Bronchial epithelial cell (primary cell): ENCODE data around the gene AGPAT4. TPM values are rescaled to one million over a fixed set of nuclear protein-coding genes. Genes with fewer than 3 reads are reported as not detected.
A peak's percentile ranks its signal among the peaks of the same experiment; 100 is the strongest.

Source experiments
- DNase-seq: peaks from one replicate; pipeline ENCODE4 v3.0.0-alpha.2; 2010; ENCODE audit warnings: low read depth
- FAIRE-seq: peaks from 2 replicates; lab custom pipeline; 2011; peaks lifted over from hg19 to GRCh38; lab: Jason Lieb, UNC
- H3K27me3 ChIP-seq: 2 replicates; pipeline ENCODE4 v1.5.1; 2011; ENCODE audit warnings: low read length; ENCODE audit not compliant: control insufficient read depth, insufficient read depth
- H3K36me3 ChIP-seq: 2 replicates; pipeline ENCODE4 v1.5.1; 2011; ENCODE audit warnings: low read length; ENCODE audit not compliant: control insufficient read depth, insufficient read depth
- H3K4me3 ChIP-seq: 2 replicates; pipeline ENCODE4 v1.5.1; 2011; ENCODE audit warnings: mild to moderate bottlenecking, low read depth, low read length, control low read depth
- total RNA-seq: library from RNA; depleted of rRNA; stranded (reverse); fragments of >200 nt; gene quantifications from 2 replicates; pipeline ENCODE4 v1.2.1, GENCODE V29; 2014
- TF ChIP-seq, protein P1 (sequence below): IDR thresholded peaks from 2 replicates; pipeline ENCODE4 v1.5.1; 2011; ENCODE audit warnings: mild to moderate bottlenecking, moderate library complexity, low read length, control low read depth, inconsistent platforms; ENCODE audit not compliant: insufficient read depth, severe bottlenecking

The AGPAT4 gene
- total RNA-seq, 1 donor from 2014 or later = 2.6 TPM

DNA sequence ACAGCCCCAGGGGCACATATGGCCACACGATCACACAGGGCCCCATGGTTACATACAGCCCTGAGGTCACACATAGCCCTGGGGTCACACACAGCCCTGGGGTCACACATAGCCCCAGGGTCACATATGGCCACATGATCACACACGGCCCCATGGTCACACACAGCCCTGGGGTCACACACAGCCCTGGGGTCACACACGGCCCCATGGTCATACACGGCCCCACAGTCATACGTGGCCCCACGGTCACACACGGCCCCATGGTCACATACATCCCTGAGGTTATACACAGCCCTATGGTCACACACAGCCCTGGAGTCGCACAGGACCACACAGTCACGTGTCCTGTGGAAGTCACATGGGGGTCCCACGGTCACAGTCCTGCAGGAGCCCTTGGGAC, 120.1 kb downstream of the AGPAT4 start:
- TF ChIP-seq, protein P1, sequence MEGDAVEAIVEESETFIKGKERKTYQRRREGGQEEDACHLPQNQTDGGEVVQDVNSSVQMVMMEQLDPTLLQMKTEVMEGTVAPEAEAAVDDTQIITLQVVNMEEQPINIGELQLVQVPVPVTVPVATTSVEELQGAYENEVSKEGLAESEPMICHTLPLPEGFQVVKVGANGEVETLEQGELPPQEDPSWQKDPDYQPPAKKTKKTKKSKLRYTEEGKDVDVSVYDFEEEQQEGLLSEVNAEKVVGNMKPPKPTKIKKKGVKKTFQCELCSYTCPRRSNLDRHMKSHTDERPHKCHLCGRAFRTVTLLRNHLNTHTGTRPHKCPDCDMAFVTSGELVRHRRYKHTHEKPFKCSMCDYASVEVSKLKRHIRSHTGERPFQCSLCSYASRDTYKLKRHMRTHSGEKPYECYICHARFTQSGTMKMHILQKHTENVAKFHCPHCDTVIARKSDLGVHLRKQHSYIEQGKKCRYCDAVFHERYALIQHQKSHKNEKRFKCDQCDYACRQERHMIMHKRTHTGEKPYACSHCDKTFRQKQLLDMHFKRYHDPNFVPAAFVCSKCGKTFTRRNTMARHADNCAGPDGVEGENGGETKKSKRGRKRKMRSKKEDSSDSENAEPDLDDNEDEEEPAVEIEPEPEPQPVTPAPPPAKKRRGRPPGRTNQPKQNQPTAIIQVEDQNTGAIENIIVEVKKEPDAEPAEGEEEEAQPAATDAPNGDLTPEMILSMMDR = no peak
- FAIRE-seq = no peak
- no peak for DNase-seq
- Histone ChIP-seq H3K36me3 (no peaks in the 10 kb centered on the region), H3K4me3 (no peak overlapping the region), H3K27me3 (no peaks in the 10 kb centered on the region)

GRCh38 chr6:161152907-161153662, 120.8 kb downstream of the AGPAT4 start:
- Histone ChIP-seq H3K4me3 (no peak overlapping the region), H3K36me3 (no peaks in the 10 kb centered on the region), H3K27me3 (no peaks in the 10 kb centered on the region)
- DNase-seq (no peak), FAIRE-seq (no peak)
- TF ChIP-seq, protein P1 = peak; percentile 62

GRCh38 chr6:161152527-161152862, 121.4 kb downstream of the AGPAT4 start:
- TF ChIP-seq, protein P1 = no peak
- FAIRE-seq = no peak

DNA sequence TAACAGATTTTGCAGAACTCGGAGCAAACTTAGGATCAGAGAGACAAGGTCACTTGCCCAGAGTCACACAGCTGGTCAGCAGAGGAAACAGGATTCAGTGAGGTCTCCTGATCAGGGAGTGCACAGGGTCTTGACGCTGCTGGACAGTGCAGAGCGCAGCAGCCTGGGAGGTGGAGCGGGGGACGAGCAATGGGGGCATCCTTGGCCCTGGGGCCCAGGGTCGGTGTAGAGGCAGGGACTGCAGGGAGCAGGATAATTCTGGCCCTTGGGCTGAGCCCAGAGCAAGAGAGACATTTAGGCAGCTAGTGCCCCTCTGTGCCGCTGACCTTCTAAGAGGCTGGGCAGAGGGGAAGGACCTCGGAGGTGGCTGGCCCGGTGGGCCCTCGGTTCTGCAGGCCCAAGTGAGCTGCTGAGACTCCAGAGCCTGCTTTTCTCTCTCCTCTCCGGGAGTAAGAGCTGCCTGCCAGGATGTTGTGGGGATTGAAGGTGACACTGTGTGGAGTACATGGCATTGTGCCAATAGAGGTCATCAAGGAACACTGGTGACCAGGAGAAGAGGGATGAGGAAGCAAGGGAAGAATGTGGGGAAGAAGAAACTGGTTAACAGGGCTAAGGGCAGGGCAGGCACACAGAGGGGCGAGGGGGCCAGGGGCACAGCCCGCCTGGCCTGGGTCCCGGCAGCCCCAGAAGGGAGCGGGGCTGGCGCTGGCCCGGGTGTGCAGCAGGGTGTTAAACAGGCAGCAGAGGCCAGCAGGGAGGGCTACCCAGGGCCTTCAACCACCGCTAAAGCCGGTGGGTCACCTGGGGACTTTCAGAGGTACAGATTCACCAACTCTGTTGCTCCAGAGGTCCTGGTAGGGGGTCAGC, 122.0 kb downstream of the AGPAT4 start:
- H3K4me3 ChIP-seq = no peak overlapping the region
- DNase-seq (no peak), FAIRE-seq (no peak)
- H3K36me3 ChIP-seq = no peaks in the 10 kb centered on the region
- no peaks in the 10 kb centered on the region for H3K27me3 ChIP-seq
- TF ChIP-seq, protein P1 = no peak

More at GRCh38 chr6:161152527-161152862, 121.4 kb downstream of the AGPAT4 start:
- Histone ChIP-seq H3K4me3 (no peak overlapping the region), H3K27me3 (no peaks in the 10 kb centered on the region), H3K36me3 (no peaks in the 10 kb centered on the region)
- DNase-seq = no peak

- no peaks in the 10 kb centered on the region for H3K27me3 ChIP-seq
- no peak for DNase-seq
- TF ChIP-seq, protein P1 = no peak
- no peaks in the 10 kb centered on the region for H3K36me3 ChIP-seq
- H3K4me3 ChIP-seq = no peak overlapping the region
- peak; percentile 13 for FAIRE-seq
Measured at GRCh38 chr6:161151059-161151645, 122.7 kb downstream of the AGPAT4 start.
